Measurements from ENCODE around the gene GPR17.

DNA sequence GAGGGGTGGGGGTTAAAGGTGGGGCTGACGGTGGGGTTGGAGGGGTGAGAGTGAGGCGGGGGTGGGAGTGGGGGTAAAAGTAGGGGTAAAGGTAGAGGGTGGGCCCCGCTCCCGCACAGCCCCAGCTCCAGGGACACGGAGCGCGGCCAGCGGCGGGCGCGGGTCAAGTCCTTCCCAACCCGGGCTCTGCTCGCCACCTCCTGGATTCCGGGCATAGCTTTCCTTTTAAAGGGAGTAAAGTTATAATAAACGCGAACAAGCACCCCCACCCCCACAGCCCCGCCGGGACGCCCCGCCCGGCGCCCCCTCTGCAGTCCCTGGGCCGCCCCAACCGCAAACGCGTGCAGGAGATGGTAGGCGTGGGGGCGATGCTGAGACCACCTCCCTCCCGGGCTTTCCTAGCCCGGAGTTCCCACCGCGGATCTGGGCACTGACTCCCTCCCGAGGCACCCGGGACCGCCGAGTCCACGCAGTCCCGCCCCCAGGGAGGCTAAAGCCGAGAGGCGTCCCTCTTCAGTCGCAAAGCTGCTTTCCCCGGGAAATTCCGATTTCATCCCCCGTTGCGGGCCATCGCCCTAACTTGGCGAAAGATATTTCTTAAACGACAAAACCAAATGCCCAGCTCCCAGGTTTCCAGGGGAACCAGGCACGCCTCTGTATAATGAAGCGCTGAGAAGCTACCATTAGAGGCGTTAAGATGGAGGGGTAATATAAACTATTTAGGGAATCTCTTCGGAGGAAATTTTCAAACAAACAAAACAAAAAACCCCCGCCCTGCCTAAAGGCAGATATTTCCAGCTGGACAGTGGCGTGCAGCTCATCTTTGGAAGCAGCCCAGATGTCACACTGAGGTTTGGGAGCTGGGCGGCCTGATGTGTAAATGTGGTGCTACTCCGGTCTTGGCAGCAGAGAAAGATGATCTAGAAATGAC is 29.6 kb downstream of the GPR17 start, which contains the start of gene LIMS2:
- TF ChIP-seq CTCF (conservative IDR thresholded peaks at IDR 0.05 in 1 of 2, IDR thresholded peaks at IDR 0.05 in 1 of 2; ENCODE audit: low read depth in 1 of 2, low read length in 2 of 2) (no peak), EZH2 (IDR thresholded peaks at IDR 0.05; ENCODE audit: low read length, missing control alignments) (no peak)
